Measurements from ENCODE around the gene FCMR. TPM values are rescaled to one million over a fixed set of nuclear protein-coding genes. Genes with fewer than 3 reads are reported as not detected.

FCMR gene
- total and polyA plus RNA-seq, 2 donors (not counting 1 experiment from before 2014, with no cell fraction given): 711 to 931 TPM

- Histone ChIP-seq H4K20me1 (ENCODE audit: control insufficient read depth, insufficient read depth, low read length, poor library complexity, severe bottlenecking) (no peaks in the 10 kb centered on the region), H3K4me2 (replicated peaks; ENCODE audit: low read depth, low read length, poor library complexity, severe bottlenecking) (no peak overlapping the region), H2AFZ (ENCODE audit: insufficient read depth, low read depth, low read length, poor library complexity, severe bottlenecking) (no peak overlapping the region), H3K9me3 (ENCODE audit: control extremely low read depth in 1 of 3, control insufficient read depth in 2 of 3, insufficient read depth in 1 of 3, low read length in 2 of 3) (no peaks in the 10 kb centered on the region), H3K79me2 (ENCODE audit: control insufficient read depth, insufficient read depth, low read length) (no peaks in the 10 kb centered on the region), H3K9ac (ENCODE audit: low read length) (no peak overlapping the region), H3K27ac (ENCODE audit: low read length in 2 of 2) (no peak overlapping the region), H3K27me3 (replicated peaks in 1 of 4; ENCODE audit: control extremely low read depth in 1 of 4, control insufficient read depth in 3 of 4, insufficient read depth in 4 of 4, low read length in 3 of 4) (no peaks in the 10 kb centered on the region), H3K4me3 (ENCODE audit: control extremely low read depth in 1 of 5, extremely low read depth in 1 of 5, insufficient read depth in 1 of 5, low read depth in 2 of 5, low read length in 4 of 5) (no peak overlapping the region), H3K36me3 (replicated peaks in 1 of 2; ENCODE audit: control extremely low read depth in 1 of 2, control insufficient read depth in 1 of 2, extremely low read depth in 1 of 2, insufficient read depth in 2 of 2, low read length in 1 of 2) (no peaks in the 10 kb centered on the region), H3K4me1 (ENCODE audit: control insufficient read depth in 2 of 2, insufficient read depth in 2 of 2, low read length in 2 of 2) (peaks cover 0 to 9% of the 10 kb centered on the region in 2 donors)
- TF ChIP-seq EZH2 (IDR thresholded peaks at IDR 0.05; ENCODE audit: borderline replicate concordance, insufficient read depth, low read depth, low read length, poor library complexity, severe bottlenecking) (no peak), CTCF (IDR thresholded peaks at IDR 0.05) (no peak)
- DNase-seq (no peak), ATAC-seq (ENCODE audit: low read depth) (no peak)
- POLR2A ChIA-PET: no interaction called here
- Mint-ChIP-seq H3K27ac (no peak overlapping the region), H3K9me3 (ENCODE audit: insufficient read depth) (no peaks in the 10 kb centered on the region), H3K27me3 (no peaks in the 10 kb centered on the region), H3K4me3 (no peak overlapping the region), H3K4me1 (peaks cover 9% of the 10 kb centered on the region)
- CTCF ChIA-PET: interaction anchor here (1.1 to 2.0 kb wide), 3 partner anchors 21 to 151 kb away, joined by 3 to 6 read pairs (median 5); partner anchors contain the start of gene IL20
- intact Hi-C loops (cut with micrococcal nuclease): no loop called here
- 100% methylated on average over 1 of the region's 1 CpG for WGBS (ENCODE audit: insufficient coverage)
Observed at GRCh38 chr1:206886831-206887230, 34.9 kb downstream of the FCMR start.

GRCh38 chr1:206885341-206886060 is 36.2 kb downstream of the FCMR start:
- no peak overlapping the region for H3K4me2 ChIP-seq (replicated peaks; ENCODE audit: low read depth, low read length, poor library complexity, severe bottlenecking)
- no peak overlapping the region for H3K27ac Mint-ChIP-seq
- H3K9ac ChIP-seq (ENCODE audit: low read length): no peak overlapping the region
- peaks cover 1% of the 10 kb centered on the region for H3K4me1 Mint-ChIP-seq
- H3K36me3 ChIP-seq (replicated peaks in 1 of 2; ENCODE audit: control extremely low read depth in 1 of 2, control insufficient read depth in 1 of 2, extremely low read depth in 1 of 2, insufficient read depth in 2 of 2, low read length in 1 of 2): peaks cover 0 to 1% of the 10 kb centered on the region in 2 experiments
- no peaks in the 10 kb centered on the region for H3K79me2 ChIP-seq (ENCODE audit: control insufficient read depth, insufficient read depth, low read length)
- TF ChIP-seq EZH2 (IDR thresholded peaks at IDR 0.05; ENCODE audit: borderline replicate concordance, insufficient read depth, low read depth, low read length, poor library complexity, severe bottlenecking): no peak
- H4K20me1 ChIP-seq (ENCODE audit: control insufficient read depth, insufficient read depth, low read length, poor library complexity, severe bottlenecking): no peaks in the 10 kb centered on the region
- no peaks in the 10 kb centered on the region for H3K9me3 Mint-ChIP-seq (ENCODE audit: insufficient read depth)
- ChIA-PET CTCF (interaction anchor here (0.7 to 1.7 kb wide), 3 partner anchors 27 to 150 kb away, joined by 3 to 5 read pairs (median 3); no protein-coding TSS in a partner anchor), POLR2A (no interaction called here)
- intact Hi-C loops (cut with micrococcal nuclease): no loop called here
- H3K27me3 ChIP-seq (replicated peaks in 1 of 4; ENCODE audit: control extremely low read depth in 1 of 4, control insufficient read depth in 3 of 4, insufficient read depth in 4 of 4, low read length in 3 of 4): no peaks in the 10 kb centered on the region
- no peak overlapping the region for H2AFZ ChIP-seq (ENCODE audit: insufficient read depth, low read depth, low read length, poor library complexity, severe bottlenecking)
- H3K4me3 Mint-ChIP-seq: no peak overlapping the region
- no peak overlapping the region for H3K4me3 ChIP-seq (ENCODE audit: control extremely low read depth in 1 of 5, extremely low read depth in 1 of 5, insufficient read depth in 1 of 5, low read depth in 2 of 5, low read length in 4 of 5)
- no peak for ATAC-seq (ENCODE audit: low read depth)
- no CpG with 5 or more reads among the region's 3 CpGs for WGBS (ENCODE audit: insufficient coverage)
- no peak for DNase-seq
- H3K27ac ChIP-seq (ENCODE audit: low read length in 2 of 2): no peak overlapping the region
- H3K9me3 ChIP-seq (ENCODE audit: control extremely low read depth in 1 of 3, control insufficient read depth in 2 of 3, insufficient read depth in 1 of 3, low read length in 2 of 3): no peaks in the 10 kb centered on the region
- H3K4me1 ChIP-seq (ENCODE audit: control insufficient read depth in 2 of 2, insufficient read depth in 2 of 2, low read length in 2 of 2): peaks cover 0 to 1% of the 10 kb centered on the region in 2 donors
- H3K27me3 Mint-ChIP-seq: no peaks in the 10 kb centered on the region

Data from B cell (primary cell).